HEK293T (cell line): ENCODE results near the gene BOD1.

Source experiments
- CTCF ChIA-PET: fragments of 350-600 bp; formaldehyde crosslinking; extraction: SDS; loops from one replicate; lab custom pipeline; 2021; ENCODE audit warnings: antibody characterized with exemption, inconsistent platforms; lab: Yijun Ruan, JAX
- POLR2A ChIA-PET: fragments of 350-600 bp; formaldehyde crosslinking; extraction: SDS; loops from one replicate; lab custom pipeline; 2020; ENCODE audit warnings: antibody characterized with exemption, inconsistent platforms; lab: Yijun Ruan, JAX
- DNase-seq: peaks from one replicate; pipeline ENCODE4 v3.0.0; 2012; ENCODE audit warnings: mixed read lengths; ENCODE audit errors: extremely low spot score
- ARNT ChIP-seq: fragments of 450-650 bp; IDR thresholded peaks from 2 replicates; pipeline ENCODE4 v1.6.1; 2017; ENCODE audit warnings: mild to moderate bottlenecking
- BHLHE40 ChIP-seq: fragments of 450-650 bp; IDR thresholded peaks from 2 replicates; pipeline ENCODE4 v1.6.1; 2016; ENCODE audit warnings: mild to moderate bottlenecking, moderate library complexity, borderline replicate concordance
- CTBP1 ChIP-seq: fragments of 450-650 bp; IDR thresholded peaks from 2 replicates; pipeline ENCODE4 v1.6.1; 2016; ENCODE audit warnings: borderline replicate concordance
- ELF4 ChIP-seq: fragments of 450-650 bp; IDR thresholded peaks from 2 replicates; pipeline ENCODE4 v1.6.1; 2017; ENCODE audit warnings: antibody characterized with exemption
- FOXA1 ChIP-seq: fragments of 450-650 bp; IDR thresholded peaks from 2 replicates; pipeline ENCODE4 v1.6.1; 2016; ENCODE audit warnings: mild to moderate bottlenecking
- FOXK2 ChIP-seq: fragments of 450-650 bp; IDR thresholded peaks from 2 replicates; pipeline ENCODE4 v1.6.1; 2016; ENCODE audit warnings: mild to moderate bottlenecking
- FOXM1 ChIP-seq: fragments of 450-650 bp; IDR thresholded peaks from 2 replicates; pipeline ENCODE4 v1.6.1; 2017; ENCODE audit warnings: mild to moderate bottlenecking, borderline replicate concordance
- HDGF ChIP-seq: fragments of 450-650 bp; IDR thresholded peaks from 2 replicates; pipeline ENCODE4 v1.6.1; 2017; ENCODE audit warnings: antibody characterized with exemption, borderline replicate concordance
- L3MBTL2 ChIP-seq: fragments of 450-650 bp; conservative IDR thresholded peaks from 2 replicates; pipeline ENCODE4 v1.6.1; 2016; ENCODE audit warnings: mild to moderate bottlenecking
- LEF1 ChIP-seq: fragments of 450-650 bp; IDR thresholded peaks from 2 replicates; pipeline ENCODE4 v1.6.1; 2017; ENCODE audit warnings: mild to moderate bottlenecking, borderline replicate concordance
- NFRKB ChIP-seq: fragments of 450-650 bp; IDR thresholded peaks from 2 replicates; pipeline ENCODE4 v1.6.1; 2016; ENCODE audit warnings: mild to moderate bottlenecking, moderate library complexity
- PKNOX1 ChIP-seq: fragments of 450-650 bp; IDR thresholded peaks from 2 replicates; pipeline ENCODE4 v1.6.1; 2016
- SP1 ChIP-seq: fragments of 450-650 bp; IDR thresholded peaks from 2 replicates; pipeline ENCODE4 v1.6.1; 2017
- SUZ12 ChIP-seq: fragments of 450-650 bp; IDR thresholded peaks from 2 replicates; pipeline ENCODE4 v1.6.1; 2016; ENCODE audit warnings: mild to moderate bottlenecking
- TARDBP ChIP-seq: fragments of 450-650 bp; IDR thresholded peaks from 2 replicates; pipeline ENCODE4 v1.6.1; 2016
- ZNF384 ChIP-seq: fragments of 450-650 bp; IDR thresholded peaks from 2 replicates; pipeline ENCODE4 v1.6.1; 2016

The BOD1 gene

GRCh38 chr5:173660481-173661280, 44.2 kb upstream of the BOD1 start:
- no peak for TF ChIP-seq NFRKB
- TF ChIP-seq ZNF384, result no peak
- TF ChIP-seq ARNT, result no peak
- no peak for TF ChIP-seq BHLHE40
- TF ChIP-seq TARDBP, result no peak
- TF ChIP-seq FOXM1, result no peak
- ChIA-PET CTCF (no interaction called here), POLR2A (no interaction called here)
- no peak for DNase-seq

- no peak for TF ChIP-seq NFRKB
- no peak for TF ChIP-seq ARNT
- TF ChIP-seq SP1, result no peak
- no peak for TF ChIP-seq CTBP1
- TF ChIP-seq PKNOX1, result no peak
- no peak for TF ChIP-seq TARDBP
- TF ChIP-seq L3MBTL2, result no peak
- TF ChIP-seq FOXM1, result no peak
- no peak for TF ChIP-seq FOXA1
- no peak for TF ChIP-seq ELF4
- TF ChIP-seq SUZ12, result no peak
- TF ChIP-seq ZNF384, result no peak
- no peak for TF ChIP-seq BHLHE40
- no peak for TF ChIP-seq FOXK2
- no peak for TF ChIP-seq LEF1
- no peak for TF ChIP-seq HDGF
- POLR2A ChIA-PET, result interaction anchor here (0.6 kb wide), 1 partner anchor 330 kb away, joined by 3 read pairs; no protein-coding TSS in a partner anchor
- CTCF ChIA-PET, result no interaction called here
- DNase-seq, result no peak
Observed at GRCh38 chr5:173659423-173659822, 43.0 kb upstream of the BOD1 start.

GRCh38 chr5:173657741-173658356, 41.4 kb upstream of the BOD1 start:
- ChIA-PET POLR2A (no interaction called here), CTCF (interaction anchor here (0.5 to 1.2 kb wide), 2 partner anchors 29 to 268 kb away, joined by 3 read pairs; no protein-coding TSS in a partner anchor)
- TF ChIP-seq PKNOX1, result no peak
- no peak for TF ChIP-seq SP1
- TF ChIP-seq TARDBP, result no peak
- no peak for TF ChIP-seq BHLHE40
- TF ChIP-seq FOXM1, result no peak
- no peak for TF ChIP-seq HDGF
- no peak for TF ChIP-seq CTBP1
- DNase-seq, result no peak

- CTCF ChIA-PET, result no interaction called here
- DNase-seq, result no peak
- TF ChIP-seq ARNT, result no peak
- TF ChIP-seq ZNF384, result no peak
- TF ChIP-seq BHLHE40, result no peak
- TF ChIP-seq L3MBTL2, result no peak
- TF ChIP-seq FOXM1, result no peak
- TF ChIP-seq ELF4, result no peak
- TF ChIP-seq SUZ12, result no peak
- no peak for TF ChIP-seq PKNOX1
- no peak for TF ChIP-seq LEF1
- no peak for TF ChIP-seq NFRKB
- TF ChIP-seq SP1, result no peak
- TF ChIP-seq HDGF, result no peak
- no peak for TF ChIP-seq FOXA1
- no peak for TF ChIP-seq TARDBP
- no peak for TF ChIP-seq FOXK2
- POLR2A ChIA-PET, result no interaction called here
Observed at GRCh38 chr5:173655196-173655797, 38.8 kb upstream of the BOD1 start.

GRCh38 chr5:173653822-173654523, 37.5 kb upstream of the BOD1 start:
- POLR2A ChIA-PET, result no interaction called here
- CTCF ChIA-PET, result interaction anchor here (0.7 kb wide), 1 partner anchor 24 kb away, joined by 3 read pairs; no protein-coding TSS in a partner anchor
- no peak for TF ChIP-seq SUZ12
- TF ChIP-seq ZNF384, result no peak
- no peak for TF ChIP-seq ARNT
- no peak for TF ChIP-seq SP1
- TF ChIP-seq PKNOX1, result no peak
- no peak for TF ChIP-seq ELF4
- no peak for TF ChIP-seq FOXK2
- TF ChIP-seq BHLHE40, result no peak
- TF ChIP-seq L3MBTL2, result no peak
- no peak for TF ChIP-seq NFRKB
- TF ChIP-seq CTBP1, result no peak
- TF ChIP-seq LEF1, result no peak

More at GRCh38 chr5:173653822-173654523, 37.5 kb upstream of the BOD1 start:
- DNase-seq, result no peak
